Lower leg skin (tissue), 3 donors: Measurements from ENCODE around the gene PGRMC1.

Experiments
- POLR2A ChIP-seq, 2 donors: fragments of 450-650 bp; IDR thresholded peaks; one replicate each; pipeline ENCODE4 v1.6.1; 2016 to 2017; ENCODE audit warnings: antibody characterized with exemption in 2 of 2, mild to moderate bottlenecking in 1 of 2, moderate library complexity in 1 of 2
- TF ChIP-seq, protein P1 (sequence below), 3 donors: fragments of 450-650 bp; IDR thresholded peaks; one replicate each; pipeline ENCODE4 v1.5.1; 2016; ENCODE audit warnings: antibody characterized with exemption in 3 of 3, mild to moderate bottlenecking in 3 of 3, moderate library complexity in 2 of 3

DNA sequence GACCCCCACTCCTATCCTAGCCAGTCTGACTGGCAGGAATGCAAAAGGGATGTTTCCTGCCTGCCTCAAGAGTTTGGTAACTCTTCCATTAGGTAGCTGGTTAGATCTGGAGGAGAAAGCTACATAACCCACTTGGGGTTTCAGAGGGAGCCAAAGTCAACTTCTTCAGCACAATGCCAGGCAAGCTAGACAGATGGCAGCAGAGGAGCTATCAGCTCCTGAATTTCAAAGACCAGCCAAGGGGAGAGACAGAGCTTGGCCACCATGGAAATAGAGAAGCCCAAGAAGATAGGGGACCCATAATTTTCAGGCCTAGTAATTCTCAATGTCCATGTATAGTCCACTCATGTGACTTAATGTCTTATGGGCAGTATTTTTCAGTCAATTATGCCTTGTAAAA, 56.4 kb downstream of the PGRMC1 start:
- TF ChIP-seq, protein P1, sequence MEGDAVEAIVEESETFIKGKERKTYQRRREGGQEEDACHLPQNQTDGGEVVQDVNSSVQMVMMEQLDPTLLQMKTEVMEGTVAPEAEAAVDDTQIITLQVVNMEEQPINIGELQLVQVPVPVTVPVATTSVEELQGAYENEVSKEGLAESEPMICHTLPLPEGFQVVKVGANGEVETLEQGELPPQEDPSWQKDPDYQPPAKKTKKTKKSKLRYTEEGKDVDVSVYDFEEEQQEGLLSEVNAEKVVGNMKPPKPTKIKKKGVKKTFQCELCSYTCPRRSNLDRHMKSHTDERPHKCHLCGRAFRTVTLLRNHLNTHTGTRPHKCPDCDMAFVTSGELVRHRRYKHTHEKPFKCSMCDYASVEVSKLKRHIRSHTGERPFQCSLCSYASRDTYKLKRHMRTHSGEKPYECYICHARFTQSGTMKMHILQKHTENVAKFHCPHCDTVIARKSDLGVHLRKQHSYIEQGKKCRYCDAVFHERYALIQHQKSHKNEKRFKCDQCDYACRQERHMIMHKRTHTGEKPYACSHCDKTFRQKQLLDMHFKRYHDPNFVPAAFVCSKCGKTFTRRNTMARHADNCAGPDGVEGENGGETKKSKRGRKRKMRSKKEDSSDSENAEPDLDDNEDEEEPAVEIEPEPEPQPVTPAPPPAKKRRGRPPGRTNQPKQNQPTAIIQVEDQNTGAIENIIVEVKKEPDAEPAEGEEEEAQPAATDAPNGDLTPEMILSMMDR (IDR thresholded peaks at IDR 0.05): no peak
- TF ChIP-seq POLR2A (IDR thresholded peaks at IDR 0.05): no peak
